Ascending aorta (tissue), 2 donors: ENCODE measurements around the gene LIPJ. TPM values are rescaled to one million over a fixed set of nuclear protein-coding genes. Genes with fewer than 3 reads are reported as not detected.

Source experiments
- DNase-seq, 2 donors: peaks; one replicate each; pipeline ENCODE4 v3.0.0-alpha.2; 2019; ENCODE audit warnings: low spot score in 2 of 2
- H3K27ac ChIP-seq, 2 donors: fragments of 200-600 bp; sonication (generic); one replicate each; pipeline ENCODE4 v1.5.1; 2016 to 2017; ENCODE audit warnings: mild to moderate bottlenecking in 1 of 2
- H3K27me3 ChIP-seq: fragments of 200-600 bp; sonication (generic); one replicate; pipeline ENCODE4 v1.5.1; 2017
- H3K36me3 ChIP-seq, 2 donors: fragments of 200-600 bp; sonication (generic); one replicate each; pipeline ENCODE4 v1.5.1; 2016
- H3K4me1 ChIP-seq, 2 donors: fragments of 200-600 bp; sonication (generic); one replicate each; pipeline ENCODE4 v1.5.1; 2016 to 2017; ENCODE audit warnings: mild to moderate bottlenecking in 1 of 2
- H3K4me3 ChIP-seq, 2 donors: fragments of 200-600 bp; sonication (generic); one replicate each; pipeline ENCODE4 v1.5.1; 2016 to 2017; ENCODE audit warnings: mild to moderate bottlenecking in 1 of 2
- H3K9me3 ChIP-seq, 2 donors: fragments of 200-600 bp; sonication (generic); one replicate each; pipeline ENCODE4 v1.5.1; 2016
- CTCF ChIP-seq, 3 experiments: fragments of 200-600 bp in 2 of 3; fragments of 450-650 bp in 1 of 3; sonication (generic) in 2 of 3; IDR thresholded peaks; one replicate each; pipeline ENCODE4 v1.5.1; 2016 to 2019; ENCODE audit warnings: antibody characterized with exemption in 3 of 3, mild to moderate bottlenecking in 1 of 3, moderate library complexity in 1 of 3
- intact Hi-C: fragments of 100-400 bp; cut with DNase I; formaldehyde crosslinking; loops from one replicate; pipeline ENCODE4 v1.15.1; 2023
- total RNA-seq: library from RNA; depleted of rRNA; stranded (reverse); fragments of >200 nt; gene quantifications from one replicate; pipeline ENCODE4 v1.1.0, GENCODE V29; 2016

LIPJ gene
- not detected for total RNA-seq

- Histone ChIP-seq H3K36me3 (no peaks in the 10 kb centered on the region), H3K4me1 (peaks cover 0 to 6% of the 10 kb centered on the region in 2 donors), H3K4me3 (no peak within 1 kb of the TSS), H3K27ac (no peak within 1 kb of the TSS), H3K27me3 (no peaks in the 10 kb centered on the region), H3K9me3 (no peaks in the 10 kb centered on the region)
- no peak for DNase-seq
- no peak for TF ChIP-seq CTCF (IDR thresholded peaks at IDR 0.05)
- intact Hi-C loops: loop anchor here (10.0 kb wide), 1 partner anchor 628 kb away; no protein-coding TSS in a partner anchor
These were observed at the start of gene LIPJ for GRCh38 chr10:88586462-88586861. LIPJ (plus strand) TSS chr10:88586762; CDS start chr10:88590688, 3,926 bp downstream.

GRCh38 chr10:88537322-88537721 lies 49.2 kb upstream of the LIPJ start:
- no peak for DNase-seq
- Histone ChIP-seq H3K4me3 (no peak overlapping the region), H3K9me3 (no peaks in the 10 kb centered on the region), H3K4me1 (peaks cover 3 to 6% of the 10 kb centered on the region in 2 donors), H3K36me3 (no peaks in the 10 kb centered on the region), H3K27me3 (no peaks in the 10 kb centered on the region), H3K27ac (no peak overlapping the region)
- intact Hi-C loops: no loop called here
- TF ChIP-seq CTCF (IDR thresholded peaks at IDR 0.05): no peak

- Histone ChIP-seq H3K9me3 (no peaks in the 10 kb centered on the region), H3K27me3 (no peaks in the 10 kb centered on the region), H3K4me1 (peaks cover 3 to 6% of the 10 kb centered on the region in 2 donors), H3K27ac (no peak overlapping the region), H3K36me3 (no peaks in the 10 kb centered on the region), H3K4me3 (no peak overlapping the region)
- intact Hi-C loops: no loop called here
- no peak for TF ChIP-seq CTCF (IDR thresholded peaks at IDR 0.05)
- DNase-seq: no peak
These were observed 48.5 kb upstream of the LIPJ start for GRCh38 chr10:88538048-88538447.

- Histone ChIP-seq H3K27ac (no peak overlapping the region), H3K27me3 (no peaks in the 10 kb centered on the region), H3K4me1 (peaks cover 3 to 6% of the 10 kb centered on the region in 2 donors), H3K36me3 (no peaks in the 10 kb centered on the region), H3K4me3 (no peak overlapping the region), H3K9me3 (no peaks in the 10 kb centered on the region)
- intact Hi-C loops: no loop called here
- DNase-seq: no peak
- TF ChIP-seq CTCF (IDR thresholded peaks at IDR 0.05): no peak
These were observed 46.2 kb upstream of the LIPJ start for GRCh38 chr10:88540351-88540750.

GRCh38 chr10:88541116-88541626 lies 45.4 kb upstream of the LIPJ start:
- no peak for TF ChIP-seq CTCF (IDR thresholded peaks at IDR 0.05)
- H3K27me3 ChIP-seq: no peaks in the 10 kb centered on the region
- no peaks in the 10 kb centered on the region for H3K36me3 ChIP-seq
- DNase-seq: no peak
- no peak overlapping the region for H3K27ac ChIP-seq
- peaks cover 3 to 6% of the 10 kb centered on the region in 2 donors for H3K4me1 ChIP-seq
- H3K4me3 ChIP-seq: no peak overlapping the region
- H3K9me3 ChIP-seq: no peaks in the 10 kb centered on the region
- intact Hi-C loops: no loop called here

GRCh38 chr10:88542522-88542921 lies 44.0 kb upstream of the LIPJ start:
- intact Hi-C loops: no loop called here
- Histone ChIP-seq H3K36me3 (no peaks in the 10 kb centered on the region), H3K27ac (no peak overlapping the region), H3K27me3 (no peaks in the 10 kb centered on the region), H3K4me1 (peaks cover 3 to 6% of the 10 kb centered on the region in 2 donors), H3K9me3 (no peaks in the 10 kb centered on the region), H3K4me3 (no peak overlapping the region)
- no peak for DNase-seq
- no peak for TF ChIP-seq CTCF (IDR thresholded peaks at IDR 0.05)
